Subcutaneous abdominal adipose tissue (tissue), 5 donors: Measurements from ENCODE around the gene MAPK4.

ENCODE experiments used
- H3K27ac ChIP-seq: one replicate; pipeline ENCODE4 v1.7.0; 2013; ENCODE audit warnings: low read depth, mild to moderate bottlenecking, inconsistent platforms, low read length, moderate library complexity
- H3K27me3 ChIP-seq, 5 donors: one replicate each; pipeline ENCODE4 v1.7.0; 2013; ENCODE audit warnings: low read length in 5 of 5, inconsistent platforms in 1 of 5; ENCODE audit not compliant: control insufficient read depth in 5 of 5, insufficient read depth in 4 of 5
- H3K36me3 ChIP-seq, 5 donors: one replicate each; pipeline ENCODE4 v1.7.0; 2013; ENCODE audit warnings: low read length in 5 of 5; ENCODE audit not compliant: control insufficient read depth in 5 of 5, insufficient read depth in 5 of 5
- H3K4me1 ChIP-seq, 5 donors: one replicate each; pipeline ENCODE4 v1.7.0; 2013; ENCODE audit warnings: low read length in 5 of 5, mild to moderate bottlenecking in 3 of 5, moderate library complexity in 1 of 5; ENCODE audit not compliant: control insufficient read depth in 5 of 5, insufficient read depth in 5 of 5
- H3K4me3 ChIP-seq, 5 donors: one replicate each; pipeline ENCODE4 v1.7.0; 2013; ENCODE audit warnings: low read length in 5 of 5, low read depth in 1 of 5
- H3K9ac ChIP-seq, 5 donors: one replicate each; pipeline ENCODE4 v1.7.0; 2013; ENCODE audit warnings: low read length in 5 of 5, mild to moderate bottlenecking in 4 of 5, moderate library complexity in 3 of 5
- H3K9me3 ChIP-seq, 5 donors: one replicate each; pipeline ENCODE4 v1.7.0; 2013; ENCODE audit warnings: low read length in 5 of 5; ENCODE audit not compliant: control insufficient read depth in 5 of 5
- donor health status: healthy.
- donor health status: healthy.
- donor health status: healthy.
- donor health status: healthy.
- donor health status: healthy.

Gene MAPK4

DNA sequence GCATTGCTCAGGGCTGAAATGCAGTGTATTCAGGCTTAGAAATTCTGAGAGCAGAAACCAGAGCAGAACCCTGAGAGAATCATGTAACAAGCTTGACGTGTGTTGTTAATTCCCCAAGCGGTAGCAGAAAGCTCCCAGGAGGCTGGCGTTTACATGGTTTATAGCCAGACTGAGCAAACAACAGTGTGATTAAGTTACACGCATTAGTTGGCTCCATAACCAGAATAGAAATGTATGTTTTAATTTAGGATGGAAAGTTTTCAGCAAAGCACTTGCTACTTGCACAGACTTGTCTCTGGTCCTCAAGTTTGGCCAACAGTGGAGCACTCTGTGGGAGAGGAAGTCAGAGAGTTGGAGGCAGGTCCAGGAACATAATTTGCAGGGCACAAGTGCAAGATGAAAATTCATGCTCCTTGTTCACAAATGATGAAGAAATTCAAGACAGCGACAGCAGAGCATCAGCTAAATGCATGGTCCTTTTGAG is 69.3 kb downstream of the MAPK4 start:
- Histone ChIP-seq H3K27ac (no peak overlapping the region), H3K27me3 (peaks cover 0 to 5% (median 3%) of the 10 kb centered on the region in 5 donors), H3K9me3 (no peaks in the 10 kb centered on the region)

DNA sequence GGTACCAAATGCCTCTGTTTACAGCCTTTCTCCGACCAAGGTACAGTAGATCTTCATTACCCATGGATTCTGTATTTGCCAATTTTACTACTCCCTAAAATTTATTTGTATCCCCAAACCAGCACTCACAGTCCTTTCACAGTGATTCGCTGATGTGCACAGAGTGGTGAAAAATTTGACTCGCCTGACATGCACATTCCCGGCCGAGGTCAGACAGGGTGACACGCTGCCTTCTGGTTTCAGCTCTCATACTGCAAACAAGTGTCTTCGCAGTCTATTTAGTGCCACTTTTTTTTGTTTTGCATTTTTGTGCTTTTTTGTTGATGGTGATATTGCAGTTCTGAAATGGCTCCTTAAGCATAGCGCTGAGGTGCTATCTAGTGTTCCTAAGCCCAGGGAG is 71.0 kb downstream of the MAPK4 start:
- H3K4me3 ChIP-seq: no peak overlapping the region

More for the DNA sequence above, 69.3 kb downstream of the MAPK4 start:
- H3K4me3 ChIP-seq: no peak overlapping the region
- no peak overlapping the region for H3K9ac ChIP-seq
- peaks cover 0 to 3% (median 0%) of the 10 kb centered on the region in 5 donors for H3K4me1 ChIP-seq
- no peaks in the 10 kb centered on the region for H3K36me3 ChIP-seq

DNA sequence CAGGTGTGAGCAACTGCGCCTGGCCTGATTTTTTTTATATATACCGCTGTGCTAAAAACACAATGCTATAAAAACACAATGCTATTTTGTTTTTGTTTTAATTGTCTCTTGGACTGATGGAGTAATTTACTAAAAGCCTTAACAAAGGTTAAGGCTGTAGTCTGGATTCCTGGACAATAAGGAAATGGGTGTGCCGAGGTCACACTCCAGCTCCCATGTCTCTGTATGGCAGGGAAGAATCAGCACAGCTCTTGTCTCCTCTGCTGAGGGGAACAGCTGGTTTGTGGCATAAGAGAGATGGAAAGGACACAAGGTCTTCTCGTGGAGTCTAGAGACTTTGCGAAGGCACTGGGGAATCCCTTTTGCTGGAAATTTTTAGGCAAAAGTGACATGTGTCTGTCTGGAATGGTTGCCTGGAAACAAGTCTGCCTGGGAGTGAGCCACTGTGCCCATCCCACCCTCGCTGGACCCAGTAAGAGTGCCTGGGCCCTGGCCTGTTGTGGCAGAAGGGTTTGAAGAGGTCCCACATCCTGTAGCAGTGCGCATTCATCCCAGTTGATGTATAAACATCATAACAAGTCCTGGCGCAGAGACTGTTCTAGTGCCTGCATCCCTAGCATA is 73.1 kb downstream of the MAPK4 start:
- no peaks in the 10 kb centered on the region for H3K4me1 ChIP-seq
- H3K27ac ChIP-seq: no peak overlapping the region
- H3K36me3 ChIP-seq: no peaks in the 10 kb centered on the region
- peaks cover 0 to 5% (median 3%) of the 10 kb centered on the region in 5 donors for H3K27me3 ChIP-seq
- H3K9me3 ChIP-seq: no peaks in the 10 kb centered on the region
- no peak overlapping the region for H3K4me3 ChIP-seq
- H3K9ac ChIP-seq: no peak overlapping the region

More for the DNA sequence above, 71.0 kb downstream of the MAPK4 start:
- Histone ChIP-seq H3K9ac (no peak overlapping the region), H3K36me3 (no peaks in the 10 kb centered on the region), H3K4me1 (peaks cover 0 to 3% (median 0%) of the 10 kb centered on the region in 5 donors), H3K27me3 (peaks cover 0 to 5% (median 3%) of the 10 kb centered on the region in 5 donors), H3K27ac (no peak overlapping the region), H3K9me3 (no peaks in the 10 kb centered on the region)

GRCh38 chr18:50633992-50634391 is 74.1 kb downstream of the MAPK4 start:
- Histone ChIP-seq H3K9me3 (no peaks in the 10 kb centered on the region), H3K9ac (no peak overlapping the region), H3K36me3 (no peaks in the 10 kb centered on the region), H3K27ac (no peak overlapping the region), H3K4me3 (no peak overlapping the region), H3K27me3 (peaks cover 0 to 5% (median 3%) of the 10 kb centered on the region in 5 donors), H3K4me1 (no peaks in the 10 kb centered on the region)

DNA sequence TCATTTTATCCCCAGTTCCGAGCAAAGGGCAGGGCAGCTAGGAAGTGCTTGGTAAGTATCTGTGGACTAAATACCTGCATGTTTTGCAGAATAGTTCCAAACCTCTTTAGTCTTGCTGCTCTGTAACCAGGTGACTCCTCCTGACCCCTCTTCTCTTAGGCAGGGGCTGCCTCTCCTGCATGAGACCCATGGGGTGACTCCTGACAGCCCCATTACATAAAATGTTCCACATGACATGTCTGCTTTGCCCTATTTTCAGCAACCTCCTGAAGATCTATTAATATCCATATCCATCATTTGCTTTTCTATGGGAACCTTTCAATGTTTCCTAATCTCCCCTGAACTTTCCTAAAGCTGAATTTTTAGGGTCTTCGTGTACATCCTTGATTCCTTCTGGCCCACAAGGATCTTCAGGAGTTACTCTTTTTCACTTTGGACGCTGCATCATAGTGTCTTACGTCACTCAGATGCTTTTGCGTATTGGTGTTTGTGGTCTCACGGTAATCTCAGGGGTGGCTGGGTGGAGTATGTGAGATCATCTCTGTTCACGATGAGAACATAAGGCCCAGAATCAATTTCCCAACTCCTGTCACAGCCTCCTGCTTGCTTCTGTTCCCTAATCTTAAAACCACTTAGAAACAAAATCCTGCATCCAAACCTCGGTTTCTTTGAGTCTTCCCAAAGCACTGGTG is 76.6 kb downstream of the MAPK4 start:
- Histone ChIP-seq H3K27me3 (peaks cover 0 to 3% (median 0%) of the 10 kb centered on the region in 5 donors), H3K36me3 (no peaks in the 10 kb centered on the region), H3K27ac (no peak overlapping the region), H3K4me3 (no peak overlapping the region), H3K9me3 (no peaks in the 10 kb centered on the region), H3K9ac (no peak overlapping the region), H3K4me1 (no peaks in the 10 kb centered on the region)

GRCh38 chr18:50638016-50638883 is 78.4 kb downstream of the MAPK4 start:
- no peaks in the 10 kb centered on the region for H3K36me3 ChIP-seq
- H3K27ac ChIP-seq: no peak overlapping the region
- H3K27me3 ChIP-seq: peaks cover 0 to 3% (median 0%) of the 10 kb centered on the region in 5 donors
- no peak overlapping the region for H3K4me3 ChIP-seq
- no peaks in the 10 kb centered on the region for H3K4me1 ChIP-seq
- H3K9me3 ChIP-seq: no peaks in the 10 kb centered on the region
- H3K9ac ChIP-seq: no peak overlapping the region

GRCh38 chr18:50638884-50639420 is 79.1 kb downstream of the MAPK4 start:
- H3K9me3 ChIP-seq: no peaks in the 10 kb centered on the region
- no peak overlapping the region for H3K27ac ChIP-seq
- no peaks in the 10 kb centered on the region for H3K36me3 ChIP-seq
- H3K4me1 ChIP-seq: no peaks in the 10 kb centered on the region
- peaks cover 0 to 3% (median 0%) of the 10 kb centered on the region in 5 donors for H3K27me3 ChIP-seq
- H3K9ac ChIP-seq: no peak overlapping the region
- H3K4me3 ChIP-seq: no peak overlapping the region

DNA sequence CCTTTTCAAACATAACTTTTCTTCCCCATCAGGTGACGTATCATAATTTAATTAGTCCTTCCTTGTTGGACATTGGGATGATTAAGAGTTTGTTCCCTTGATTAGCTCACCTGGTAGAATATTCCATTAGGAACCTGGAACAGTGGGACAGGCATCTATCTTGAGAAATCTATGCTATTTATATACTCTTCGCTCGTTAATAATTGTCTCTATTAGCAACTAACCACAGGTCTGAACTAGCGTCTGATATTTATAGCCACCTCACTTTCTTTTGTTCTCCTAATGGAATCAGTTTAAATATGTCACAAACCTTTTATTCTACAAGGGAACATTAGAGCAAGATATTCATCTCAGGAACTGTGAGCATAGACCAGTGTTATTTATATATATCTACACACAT is 79.8 kb downstream of the MAPK4 start:
- no peak overlapping the region for H3K4me3 ChIP-seq
- H3K4me1 ChIP-seq: no peaks in the 10 kb centered on the region
- H3K9ac ChIP-seq: no peak overlapping the region
- H3K9me3 ChIP-seq: no peaks in the 10 kb centered on the region
- no peaks in the 10 kb centered on the region for H3K36me3 ChIP-seq
- peaks cover 0 to 3% (median 0%) of the 10 kb centered on the region in 5 donors for H3K27me3 ChIP-seq
- no peak overlapping the region for H3K27ac ChIP-seq

- Histone ChIP-seq H3K4me3 (no peak overlapping the region), H3K27me3 (peaks cover 0 to 2% (median 0%) of the 10 kb centered on the region in 5 donors), H3K9ac (no peak overlapping the region), H3K9me3 (no peaks in the 10 kb centered on the region), H3K36me3 (no peaks in the 10 kb centered on the region), H3K4me1 (no peaks in the 10 kb centered on the region), H3K27ac (no peak overlapping the region)
Observed at GRCh38 chr18:50642439-50642838, 82.6 kb downstream of the MAPK4 start.
